Lower leg skin (tissue), 4 donors: ENCODE data around the gene AEBP2. TPM values are rescaled to one million over a fixed set of nuclear protein-coding genes. Genes with fewer than 3 reads are reported as not detected.

ENCODE experiments used
- DNase-seq, 2 donors: peaks; one replicate each; pipeline ENCODE4 v3.0.0-alpha.2; 2019; ENCODE audit warnings: low spot score in 2 of 2
- H3K4me3 ChIP-seq: fragments of 200-600 bp; sonication (generic); 2 replicates; pipeline ENCODE4 v1.5.1; 2017; ENCODE audit warnings: mild to moderate bottlenecking, low read depth; ENCODE audit not compliant: poor library complexity, severe bottlenecking
- POLR2A ChIP-seq, 2 donors: fragments of 450-650 bp; IDR thresholded peaks; one replicate each; pipeline ENCODE4 v1.6.1; 2016 to 2017; ENCODE audit warnings: antibody characterized with exemption in 2 of 2, mild to moderate bottlenecking in 1 of 2, moderate library complexity in 1 of 2
- WGBS, 2 donors: methylation state at CpG; one replicate each; pipeline ENCODE4 v1.1.5; 2018; 5-methylcytosine and 5-hydroxymethylcytosine counted together
- intact Hi-C: fragments of 100-400 bp; cut with DNase I; formaldehyde crosslinking; loops from one replicate; pipeline ENCODE4 v1.15.0; 2023; ENCODE audit warnings: low total_unique reads
- total RNA-seq, 4 donors: library from RNA; depleted of rRNA; stranded (reverse); fragments of >200 nt; gene quantifications; one replicate each; pipeline ENCODE4 v1.1.0, GENCODE V29; 2016
- TF ChIP-seq, protein P1 (sequence below), 3 donors: fragments of 450-650 bp; IDR thresholded peaks; one replicate each; pipeline ENCODE4 v1.5.1; 2016; ENCODE audit warnings: antibody characterized with exemption in 3 of 3, mild to moderate bottlenecking in 3 of 3, moderate library complexity in 2 of 3

The AEBP2 gene
- total RNA-seq, 4 donors from 2014 or later = 31.4 to 70.9 (median 54.0) TPM

- no peak overlapping the region for H3K4me3 ChIP-seq
- TF ChIP-seq, protein P1, sequence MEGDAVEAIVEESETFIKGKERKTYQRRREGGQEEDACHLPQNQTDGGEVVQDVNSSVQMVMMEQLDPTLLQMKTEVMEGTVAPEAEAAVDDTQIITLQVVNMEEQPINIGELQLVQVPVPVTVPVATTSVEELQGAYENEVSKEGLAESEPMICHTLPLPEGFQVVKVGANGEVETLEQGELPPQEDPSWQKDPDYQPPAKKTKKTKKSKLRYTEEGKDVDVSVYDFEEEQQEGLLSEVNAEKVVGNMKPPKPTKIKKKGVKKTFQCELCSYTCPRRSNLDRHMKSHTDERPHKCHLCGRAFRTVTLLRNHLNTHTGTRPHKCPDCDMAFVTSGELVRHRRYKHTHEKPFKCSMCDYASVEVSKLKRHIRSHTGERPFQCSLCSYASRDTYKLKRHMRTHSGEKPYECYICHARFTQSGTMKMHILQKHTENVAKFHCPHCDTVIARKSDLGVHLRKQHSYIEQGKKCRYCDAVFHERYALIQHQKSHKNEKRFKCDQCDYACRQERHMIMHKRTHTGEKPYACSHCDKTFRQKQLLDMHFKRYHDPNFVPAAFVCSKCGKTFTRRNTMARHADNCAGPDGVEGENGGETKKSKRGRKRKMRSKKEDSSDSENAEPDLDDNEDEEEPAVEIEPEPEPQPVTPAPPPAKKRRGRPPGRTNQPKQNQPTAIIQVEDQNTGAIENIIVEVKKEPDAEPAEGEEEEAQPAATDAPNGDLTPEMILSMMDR (IDR thresholded peaks at IDR 0.05) = no peak
- no peak for TF ChIP-seq POLR2A (IDR thresholded peaks at IDR 0.05)
- intact Hi-C loops = no loop called here
- WGBS, 2 donors = 76 to 80% methylated on average over 5 of the region's 5 CpGs
- no peak for DNase-seq
Measured at GRCh38 chr12:19520646-19521415, 81.5 kb downstream of the AEBP2 start.

DNA sequence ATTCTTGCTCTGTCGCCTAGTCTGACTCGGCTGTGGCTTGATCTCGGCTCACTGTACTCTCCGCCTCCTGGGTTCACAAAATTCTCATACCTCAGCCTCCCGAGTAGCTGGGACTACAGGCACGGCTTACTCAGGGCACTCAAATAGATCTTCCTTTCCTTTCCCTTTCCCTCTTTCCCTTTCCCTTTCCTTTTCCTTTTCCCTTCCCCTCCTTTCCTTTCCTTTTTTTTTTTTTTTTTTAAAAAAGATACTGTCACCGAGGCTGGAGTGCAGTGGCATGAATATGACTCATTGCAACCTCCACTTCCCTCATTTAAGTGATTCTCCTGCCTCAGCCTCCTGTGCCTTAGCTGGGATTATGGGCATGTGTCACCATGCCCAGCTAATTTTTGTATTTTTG, 86.0 kb downstream of the AEBP2 start:
- no peak for DNase-seq
- WGBS, 2 donors = 86 to 93% methylated on average over 7 of the region's 7 CpGs
- intact Hi-C loops = no loop called here
- H3K4me3 ChIP-seq = no peak overlapping the region
- TF ChIP-seq POLR2A (IDR thresholded peaks at IDR 0.05) = no peak
- TF ChIP-seq, protein P1 (IDR thresholded peaks at IDR 0.05) = no peak

- intact Hi-C loops = no loop called here
- TF ChIP-seq, protein P1 (IDR thresholded peaks at IDR 0.05) = no peak
- TF ChIP-seq POLR2A (IDR thresholded peaks at IDR 0.05) = no peak
- no peak for DNase-seq
- no peak overlapping the region for H3K4me3 ChIP-seq
- WGBS, 2 donors = 93 to 96% methylated on average over 3 of the region's 3 CpGs
Measured at GRCh38 chr12:19527866-19528265, 88.6 kb downstream of the AEBP2 start.

GRCh38 chr12:19528750-19529149, 89.5 kb downstream of the AEBP2 start:
- no peak for DNase-seq
- TF ChIP-seq, protein P1 (IDR thresholded peaks at IDR 0.05) = no peak
- TF ChIP-seq POLR2A (IDR thresholded peaks at IDR 0.05) = no peak

DNA sequence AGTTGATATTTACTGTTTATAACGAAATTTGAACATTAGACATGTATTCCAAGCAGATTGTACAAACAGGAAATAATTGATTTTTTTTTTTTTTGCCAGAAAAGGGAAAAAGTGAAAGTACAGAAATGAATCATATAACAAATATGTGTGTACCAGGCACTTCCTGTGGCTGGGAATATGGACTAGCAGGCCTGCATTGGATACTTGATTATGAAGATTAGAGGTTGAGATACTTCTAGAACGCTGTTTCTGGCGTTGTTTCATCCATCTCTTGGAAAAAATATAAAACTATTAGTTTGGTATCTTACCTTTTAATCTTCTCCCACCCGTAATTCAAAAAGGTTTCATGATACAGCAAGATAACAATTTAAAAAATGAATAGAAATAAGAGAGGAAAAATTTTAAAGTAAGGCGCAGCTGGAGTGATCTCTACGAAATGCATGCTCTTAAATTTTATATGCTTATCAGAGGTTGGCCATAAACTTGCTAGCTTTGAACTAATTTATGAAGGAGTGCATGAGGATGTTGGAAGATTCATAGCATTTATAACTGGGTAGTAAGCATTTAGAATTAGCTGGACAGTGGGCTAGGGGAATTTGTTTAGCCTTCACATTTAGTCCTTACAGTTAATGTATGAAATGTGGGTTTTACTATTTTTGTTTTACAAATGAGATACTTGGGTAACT, 90.8 kb downstream of the AEBP2 start:
- 47 to 64% methylated on average over 6 of the region's 6 CpGs for WGBS, 2 donors
- intact Hi-C loops = no loop called here
- H3K4me3 ChIP-seq = no peak overlapping the region
- no peak for TF ChIP-seq POLR2A (IDR thresholded peaks at IDR 0.05)
- TF ChIP-seq, protein P1 (IDR thresholded peaks at IDR 0.05) = no peak
- no peak for DNase-seq

More at GRCh38 chr12:19528750-19529149, 89.5 kb downstream of the AEBP2 start:
- WGBS, 2 donors = 98 to 100% methylated on average over 2 of the region's 2 CpGs
- H3K4me3 ChIP-seq = no peak overlapping the region
- intact Hi-C loops = no loop called here
